Measurements from ENCODE around the gene CRISP1. TPM values are rescaled to one million over a fixed set of nuclear protein-coding genes. Genes with fewer than 3 reads are reported as not detected.

Gene CRISP1
- total and polyA plus RNA-seq, 9 of the 15 experiments (the other 6 are each of a cell fraction or from before 2014, with no cell fraction given): not detected

- no peak overlapping the region for H3K4me3 ChIP-seq
- no peaks in the 10 kb centered on the region for H3K9me1 ChIP-seq (ENCODE audit: control insufficient read depth, insufficient read depth, low read length)
- DNase-seq (ENCODE audit: extremely low read depth in 1 of 4, low spot score in 3 of 4): no peak
- 89% methylated on average over 1 of the region's 1 CpG for WGBS (ENCODE audit: insufficient coverage, low coverage, missing lambda C conversion rate)
- peaks cover 0 to 3% of the 10 kb centered on the region in 2 experiments; a peak in 2 of 5 replicates for H3K4me1 ChIP-seq (replicated peaks in 1 of 2; ENCODE audit: control insufficient read depth in 2 of 2, insufficient read depth in 2 of 2, low read length in 2 of 2)
- H3K27me3 ChIP-seq (ENCODE audit: control insufficient read depth in 2 of 2, insufficient read depth in 2 of 2, low read length in 2 of 2): no peaks in the 10 kb centered on the region
- H3K9ac ChIP-seq (ENCODE audit: insufficient read depth in 1 of 2, low read depth in 2 of 2, low read length in 2 of 2): no peak overlapping the region
- CTCF ChIA-PET (ENCODE audit: low intra/inter-chr PET ratio): no interaction called here
- no peak overlapping the region for H2AFZ ChIP-seq (ENCODE audit: low read depth, low read length)
- in situ Hi-C loops (cut with MboI): no loop called here
- H4K20me1 ChIP-seq (replicated peaks; ENCODE audit: control insufficient read depth, insufficient read depth, low read length): no peaks in the 10 kb centered on the region
- intact Hi-C loops (cut with micrococcal nuclease): no loop called here
- BruUV-seq (replicated peaks): no TSS peak
- no peak for FAIRE-seq
- H3K36me3 ChIP-seq (ENCODE audit: control insufficient read depth, insufficient read depth, low read length): no peaks in the 10 kb centered on the region
- no peak overlapping the region for H3K4me2 ChIP-seq (ENCODE audit: insufficient read depth, low read length)
- H3K27ac ChIP-seq (ENCODE audit: extremely low read depth, low read depth, low read length): no peak overlapping the region
- no peaks in the 10 kb centered on the region for H3K79me2 ChIP-seq (ENCODE audit: control insufficient read depth, insufficient read depth, low read length)
- POLR2A ChIA-PET: no interaction called here
- TF ChIP-seq NR1H2 (CRISPR knock-in tag; IDR thresholded peaks at IDR 0.05) (no peak), TCFL5 (CRISPR knock-in tag; conservative IDR thresholded peaks at IDR 0.05) (no peak), ZNF75A (CRISPR knock-in tag; IDR thresholded peaks at IDR 0.05) (no peak), ZNF699 (CRISPR knock-in tag; IDR thresholded peaks at IDR 0.05; ENCODE audit: insufficient replicate concordance) (no peak), THRB (CRISPR knock-in tag; conservative IDR thresholded peaks at IDR 0.05) (no peak), SRSF1 (IDR thresholded peaks at IDR 0.05; ENCODE audit: low read depth, low read length) (no peak), TEAD4 (IDR thresholded peaks at IDR 0.05; ENCODE audit: low read length) (no peak), TEAD4 (CRISPR knock-in tag; IDR thresholded peaks at IDR 0.05; ENCODE audit: borderline replicate concordance) (no peak), TAF15 (IDR thresholded peaks at IDR 0.05; ENCODE audit: low read depth, low read length) (no peak), ZFX (CRISPR knock-in tag; IDR thresholded peaks at IDR 0.05) (no peak), RCOR1 (IDR thresholded peaks at IDR 0.05; ENCODE audit: borderline replicate concordance in 1 of 2, low read depth in 2 of 2, low read length in 2 of 2) (no peak)
- H3K9me3 ChIP-seq (replicated peaks; ENCODE audit: control insufficient read depth, insufficient read depth, low read depth, low read length): no peaks in the 10 kb centered on the region
- ATAC-seq: no peak
Observed at GRCh38 chr6:49833386-49833785, 32.9 kb downstream of the CRISP1 start.

Data from K562 (cell line).